H9 (cell line): ENCODE measurements around the gene LRP2. TPM values are rescaled to one million over a fixed set of nuclear protein-coding genes. Genes with fewer than 3 reads are reported as not detected.

ENCODE experiments used
- DNase-seq: peaks from one replicate; pipeline ENCODE4 v3.0.0-alpha.2; 2017
- H2AFZ ChIP-seq: one replicate; pipeline ENCODE4 v1.6.1; 2013; ENCODE audit warnings: mild to moderate bottlenecking, low read length, control low read depth, moderate library complexity
- H2AK5ac ChIP-seq: 2 replicates; pipeline ENCODE4 v1.6.1; 2013; ENCODE audit warnings: low read length, control low read depth, mixed read lengths; ENCODE audit not compliant: insufficient read length
- H2BK120ac ChIP-seq: one replicate; pipeline ENCODE4 v1.6.1; 2013; ENCODE audit warnings: low read depth, mild to moderate bottlenecking, low read length, control low read depth, inconsistent platforms; ENCODE audit not compliant: poor library complexity, severe bottlenecking
- H2BK12ac ChIP-seq: 2 replicates; pipeline ENCODE4 v1.6.1; 2013; ENCODE audit warnings: low read length, control low read depth, mixed read lengths, low read depth; ENCODE audit not compliant: insufficient read length
- H2BK15ac ChIP-seq: 2 replicates; pipeline ENCODE4 v1.6.1; 2013; ENCODE audit warnings: low read depth, low read length, control low read depth
- H2BK20ac ChIP-seq: one replicate; pipeline ENCODE4 v1.6.1; 2013; ENCODE audit warnings: low read depth, mild to moderate bottlenecking, low read length, control low read depth, inconsistent platforms; ENCODE audit not compliant: poor library complexity, severe bottlenecking
- H2BK5ac ChIP-seq: 2 replicates; pipeline ENCODE4 v1.6.1; 2013; ENCODE audit warnings: low read length, control low read depth, mixed read lengths; ENCODE audit not compliant: insufficient read length
- H3K14ac ChIP-seq: 2 replicates; pipeline ENCODE4 v1.6.1; 2013; ENCODE audit warnings: low read length, control low read depth; ENCODE audit not compliant: insufficient read depth
- H3K18ac ChIP-seq: 2 replicates; pipeline ENCODE4 v1.6.1; 2013; ENCODE audit warnings: low read depth, mild to moderate bottlenecking, mixed read lengths, low read length, control low read depth; ENCODE audit not compliant: insufficient read length
- H3K23ac ChIP-seq: 2 replicates; pipeline ENCODE4 v1.6.1; 2013; ENCODE audit warnings: low read length, control low read depth, mixed read lengths, low read depth; ENCODE audit not compliant: insufficient read length
- H3K23me2 ChIP-seq: 2 replicates; pipeline ENCODE4 v1.6.1; 2013; ENCODE audit warnings: low read depth, mild to moderate bottlenecking, mixed read lengths, low read length, control low read depth; ENCODE audit not compliant: insufficient read length, poor library complexity, severe bottlenecking
- H3K27ac ChIP-seq: 2 replicates; pipeline ENCODE4 v1.5.1; 2013; ENCODE audit warnings: low read length, control low read depth, mixed read lengths, low read depth; ENCODE audit not compliant: insufficient read length
- H3K27me3 ChIP-seq: 2 replicates; pipeline ENCODE4 v1.6.1; 2013; ENCODE audit warnings: low read length, control low read depth, inconsistent platforms; ENCODE audit not compliant: insufficient read depth
- H3K4ac ChIP-seq: 2 replicates; pipeline ENCODE4 v1.6.1; 2013; ENCODE audit warnings: low read depth, mild to moderate bottlenecking, control low read depth, inconsistent platforms, low read length, moderate library complexity
- H3K4me1 ChIP-seq: 2 replicates; pipeline ENCODE4 v1.6.1; 2013; ENCODE audit warnings: low read length, control low read depth, inconsistent platforms; ENCODE audit not compliant: insufficient read depth
- H3K4me2 ChIP-seq: 2 replicates; pipeline ENCODE4 v1.6.1; 2013; ENCODE audit warnings: low read length, control low read depth, mixed read lengths; ENCODE audit not compliant: insufficient read length, insufficient read depth
- H3K56ac ChIP-seq: 2 replicates; pipeline ENCODE4 v1.6.1; 2013; ENCODE audit warnings: low read depth, mild to moderate bottlenecking, mixed read lengths, low read length, control low read depth; ENCODE audit not compliant: insufficient read length
- H3K79me1 ChIP-seq: 2 replicates; pipeline ENCODE4 v1.6.1; 2013; ENCODE audit warnings: low read depth, mild to moderate bottlenecking, moderate library complexity, low read length, control low read depth, inconsistent platforms; ENCODE audit not compliant: insufficient read depth, poor library complexity, severe bottlenecking
- H3K79me2 ChIP-seq: 2 replicates; pipeline ENCODE4 v1.6.1; 2013; ENCODE audit warnings: low read length, control low read depth, inconsistent platforms; ENCODE audit not compliant: insufficient read depth
- H3K9ac ChIP-seq: 2 replicates; pipeline ENCODE4 v1.6.1; 2013; ENCODE audit warnings: low read length, control low read depth, mixed read lengths; ENCODE audit not compliant: insufficient read length; ENCODE audit errors: extremely low read depth
- H3K9me3 ChIP-seq: one replicate; pipeline ENCODE4 v1.6.1; 2013; ENCODE audit warnings: low read depth, low read length, inconsistent platforms; ENCODE audit not compliant: control insufficient read depth
- H3T11ph ChIP-seq: one replicate; pipeline ENCODE4 v1.6.1; 2013; ENCODE audit warnings: mild to moderate bottlenecking, low read length, control low read depth, inconsistent platforms
- H4K20me1 ChIP-seq: one replicate; pipeline ENCODE4 v1.6.1; 2013; ENCODE audit not compliant: control insufficient read depth, insufficient read length, insufficient read depth
- H4K5ac ChIP-seq: 2 replicates; pipeline ENCODE4 v1.6.1; 2013; ENCODE audit warnings: low read depth, mild to moderate bottlenecking, mixed read lengths, low read length, control low read depth; ENCODE audit not compliant: insufficient read length
- H4K8ac ChIP-seq: replicated peaks from 2 replicates; pipeline ENCODE4 v1.6.1; 2013; ENCODE audit warnings: low read length, control low read depth, mixed read lengths, low read depth; ENCODE audit not compliant: insufficient read length
- H4K91ac ChIP-seq: 2 replicates; pipeline ENCODE4 v1.6.1; 2013; ENCODE audit warnings: low read depth, mild to moderate bottlenecking, moderate library complexity, mixed read lengths, low read length, control low read depth; ENCODE audit not compliant: insufficient read length
- H3K27ac Mint-ChIP-seq, 3 experiments: 2 replicates in 2 of 3; 3 replicates in 1 of 3; pipeline ENCODE4 v1.8.0; 2020 to 2021; ENCODE audit warnings: mixed read lengths in 3 of 3, mild to moderate bottlenecking in 1 of 3, moderate library complexity in 1 of 3
- H3K27me3 Mint-ChIP-seq: 2 replicates; pipeline ENCODE4 v1.8.0; 2021; ENCODE audit warnings: low read depth, mild to moderate bottlenecking, moderate library complexity, mixed read lengths
- H3K36me3 Mint-ChIP-seq, 3 experiments: 2 replicates in 2 of 3; 3 replicates in 1 of 3; pipeline ENCODE4 v1.8.0; 2020 to 2021; ENCODE audit warnings: low read depth in 3 of 3, mixed read lengths in 3 of 3; ENCODE audit not compliant: insufficient read depth in 1 of 3
- H3K4me1 Mint-ChIP-seq, 2 experiments: 2 replicates each; pipeline ENCODE4 v1.8.0; 2020; ENCODE audit warnings: mixed read lengths in 2 of 2
- H3K4me3 Mint-ChIP-seq, 2 experiments: 2 replicates in 1 of 2; 3 replicates in 1 of 2; pipeline ENCODE4 v1.8.0; 2020 to 2021; ENCODE audit warnings: mild to moderate bottlenecking in 2 of 2, mixed read lengths in 2 of 2, moderate library complexity in 1 of 2
- H3K9me3 Mint-ChIP-seq, 2 experiments: 2 replicates in 1 of 2; 3 replicates in 1 of 2; pipeline ENCODE4 v1.8.0; 2020; ENCODE audit warnings: mild to moderate bottlenecking in 2 of 2, mixed read lengths in 2 of 2, moderate library complexity in 1 of 2
- CTCF ChIP-seq: fragments of 200-600 bp; sonication (generic); conservative IDR thresholded peaks from 3 replicates; pipeline ENCODE4 v1.8.0; 2021; ENCODE audit warnings: antibody characterized with exemption, mild to moderate bottlenecking
- WGBS: extraction: QIAGEN DNeasy Blood & Tissue Kit; methylation state at CpG from one replicate; pipeline ENCODE4 v1.1.7; 2013; ENCODE audit warnings: missing lambda C conversion rate, low lambda C conversion rate, mixed read lengths; ENCODE audit not compliant: insufficient read length; ENCODE audit errors: extremely low coverage; 5-methylcytosine and 5-hydroxymethylcytosine counted together
- total RNA-seq: library from RNA; stranded (reverse); gene quantifications from 2 replicates; pipeline ENCODE4 v1.2.1, GENCODE V29; 2021

LRP2 gene
- total RNA-seq, 1 experiment from 2014 or later, result 1.4 TPM

DNA sequence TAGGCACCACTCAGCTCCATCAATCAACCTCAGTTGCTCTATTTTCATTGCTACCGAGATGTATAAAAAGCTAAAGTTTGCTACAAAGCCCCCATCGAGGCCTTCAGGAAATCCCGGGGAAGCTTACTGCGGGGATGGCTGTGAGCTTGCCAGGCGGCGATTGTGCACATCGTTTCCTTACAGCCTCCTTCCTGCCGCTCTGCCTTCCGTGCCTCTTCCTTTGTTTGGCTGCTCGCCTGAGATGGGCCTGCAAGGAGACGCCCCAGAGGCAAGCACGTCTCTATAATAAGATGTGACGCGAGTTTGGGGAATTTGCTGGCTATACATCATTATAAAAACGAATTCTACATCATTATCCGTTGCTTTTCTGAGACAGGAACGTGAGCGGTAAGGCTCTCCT is 251.4 kb downstream of the LRP2 start:
- Histone ChIP-seq H2BK120ac (no peak overlapping the region), H4K5ac (no peak overlapping the region), H2BK12ac (no peak overlapping the region), H3K79me2 (no peaks in the 10 kb centered on the region), H3K27ac (no peak overlapping the region), H3K56ac (no peak overlapping the region), H2BK15ac (no peak overlapping the region), H2AK5ac (no peak overlapping the region), H3K9ac (no peak overlapping the region), H3K14ac (no peak overlapping the region), H2AFZ (no peak overlapping the region), H3K23me2 (no peaks in the 10 kb centered on the region), H3K4ac (no peak overlapping the region), H4K20me1 (no peaks in the 10 kb centered on the region), H3K23ac (no peak overlapping the region), H3K9me3 (no peaks in the 10 kb centered on the region), H4K91ac (no peak overlapping the region), H3K18ac (no peak overlapping the region), H3T11ph (no peak overlapping the region), H4K8ac (no peak overlapping the region), H3K4me1 (0 out of 2 replicates have a peak, but pooled peaks cover 2% of the 10 kb centered on the region), H3K79me1 (no peaks in the 10 kb centered on the region), H3K4me2 (no peak overlapping the region), H2BK20ac (no peak overlapping the region), H2BK5ac (no peak overlapping the region), H3K27me3 (no peaks in the 10 kb centered on the region)
- peak overlapping the region in 1 of 3 experiments; percentile 54; a peak in 1 of 7 replicates for H3K27ac Mint-ChIP-seq
- no peak overlapping the region for H3K4me3 Mint-ChIP-seq
- peaks cover 11% of the 10 kb centered on the region for H3K27me3 Mint-ChIP-seq
- peak; percentile 59 for DNase-seq
- WGBS, result no CpG with 5 or more reads among the region's 18 CpGs
- peaks cover 11 to 13% of the 10 kb centered on the region in 2 experiments for H3K4me1 Mint-ChIP-seq
- no peaks in the 10 kb centered on the region for H3K36me3 Mint-ChIP-seq
- H3K9me3 Mint-ChIP-seq, result no peaks in the 10 kb centered on the region
- TF ChIP-seq CTCF, result no peak
